NT2/D1 (cell line): ENCODE data around the gene EXOSC10.
"Not testable (repeated sequence)": the region's sequence is repeated elsewhere in the genome, so short reads cannot be mapped to it uniquely, and the experiment has no call there.

Experiments used
- DNase-seq: peaks from one replicate; pipeline ENCODE4 v3.0.0-alpha.2; 2011; ENCODE audit warnings: low read depth, low spot score
- H3K27me3 ChIP-seq: 2 replicates; pipeline ENCODE4 v1.6.0; 2011; ENCODE audit warnings: mild to moderate bottlenecking; ENCODE audit not compliant: insufficient read length, insufficient read depth
- H3K36me3 ChIP-seq: 2 replicates; pipeline ENCODE4 v1.6.1; 2011; ENCODE audit warnings: mild to moderate bottlenecking, low read length, mixed read lengths; ENCODE audit not compliant: insufficient read depth, insufficient read length
- H3K4me1 ChIP-seq: 2 replicates; pipeline ENCODE4 v1.5.1; 2011; ENCODE audit not compliant: insufficient read depth, insufficient read length
- H3K4me3 ChIP-seq: 2 replicates; pipeline ENCODE4 v1.5.1; 2011; ENCODE audit warnings: low read depth; ENCODE audit not compliant: insufficient read length
- H3K9ac ChIP-seq: 2 replicates; pipeline ENCODE4 v1.6.0; 2011; ENCODE audit warnings: low read depth; ENCODE audit not compliant: insufficient read length
- H3K9me3 ChIP-seq: 2 replicates; pipeline ENCODE4 v1.5.1; 2011; ENCODE audit warnings: mild to moderate bottlenecking, low read length; ENCODE audit not compliant: insufficient read depth
- SUZ12 ChIP-seq: IDR thresholded peaks from 2 replicates; pipeline ENCODE4 v1.6.1; 2011; ENCODE audit not compliant: insufficient read length, insufficient read depth; ENCODE audit errors: extremely low read depth
- YY1 ChIP-seq: IDR thresholded peaks from 2 replicates; pipeline ENCODE4 v1.6.1; 2011; ENCODE audit not compliant: insufficient read length, insufficient read depth
- ZNF274 ChIP-seq: IDR thresholded peaks from 2 replicates; pipeline ENCODE4 v1.6.1; 2011; ENCODE audit warnings: mild to moderate bottlenecking, low read depth, low read length

EXOSC10 gene

DNA sequence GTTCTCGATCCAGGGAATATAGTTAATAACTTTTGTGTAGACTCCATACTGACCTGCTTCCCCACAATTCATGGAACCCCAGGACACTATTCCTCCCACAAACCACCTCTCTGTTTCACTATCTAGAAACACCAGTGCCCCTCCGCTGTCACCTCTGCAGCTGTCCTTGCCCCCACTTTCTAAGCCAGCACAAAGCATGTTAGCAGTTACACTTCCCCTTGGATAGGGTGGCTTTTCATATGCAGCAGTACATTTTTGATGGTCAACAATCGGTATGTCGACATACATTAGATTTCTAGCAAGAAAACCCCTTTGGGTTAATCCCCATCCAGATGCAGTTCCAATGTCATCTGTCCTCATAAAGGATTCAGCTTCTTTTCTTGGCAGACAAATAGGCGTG lies 72.8 kb downstream of the EXOSC10 start:
- peaks cover 44% of the 10 kb centered on the region for H3K36me3 ChIP-seq
- no peaks in the 10 kb centered on the region for H3K27me3 ChIP-seq
- H3K9ac ChIP-seq, result no peak overlapping the region
- H3K9me3 ChIP-seq, result no peaks in the 10 kb centered on the region
- H3K4me1 ChIP-seq, result no peaks in the 10 kb centered on the region
- no peak for TF ChIP-seq SUZ12
- no peak for TF ChIP-seq ZNF274
- TF ChIP-seq YY1, result no peak
- no peak overlapping the region for H3K4me3 ChIP-seq
- no peak for DNase-seq

GRCh38 chr1:11026052-11026451 lies 73.6 kb downstream of the EXOSC10 start:
- no peaks in the 10 kb centered on the region for H3K27me3 ChIP-seq
- no peak for DNase-seq
- no peaks in the 10 kb centered on the region for H3K4me1 ChIP-seq
- H3K4me3 ChIP-seq, result no peak overlapping the region
- H3K9ac ChIP-seq, result no peak overlapping the region
- peaks cover 53% of the 10 kb centered on the region for H3K36me3 ChIP-seq
- TF ChIP-seq ZNF274, result no peak
- no peak for TF ChIP-seq YY1
- TF ChIP-seq SUZ12, result no peak
- no peaks in the 10 kb centered on the region for H3K9me3 ChIP-seq

- Histone ChIP-seq H3K4me1 (no peaks in the 10 kb centered on the region), H3K4me3 (no peak overlapping the region), H3K9me3 (no peaks in the 10 kb centered on the region), H3K9ac (no peak overlapping the region), H3K27me3 (no peaks in the 10 kb centered on the region), H3K36me3 (peaks cover 57% of the 10 kb centered on the region)
- TF ChIP-seq ZNF274 (no peak), YY1 (no peak)
- no peak for DNase-seq
Measured at GRCh38 chr1:11025618-11026017, 74.1 kb downstream of the EXOSC10 start.

- H3K9ac ChIP-seq, result no peak overlapping the region
- H3K9me3 ChIP-seq, result no peaks in the 10 kb centered on the region
- DNase-seq, result no peak
- no peaks in the 10 kb centered on the region for H3K4me1 ChIP-seq
- H3K36me3 ChIP-seq, result peaks cover 62% of the 10 kb centered on the region
- no peak overlapping the region for H3K4me3 ChIP-seq
- no peaks in the 10 kb centered on the region for H3K27me3 ChIP-seq
- no peak for TF ChIP-seq ZNF274
- no peak for TF ChIP-seq YY1
Measured at GRCh38 chr1:11024874-11025203, 74.8 kb downstream of the EXOSC10 start.

DNA sequence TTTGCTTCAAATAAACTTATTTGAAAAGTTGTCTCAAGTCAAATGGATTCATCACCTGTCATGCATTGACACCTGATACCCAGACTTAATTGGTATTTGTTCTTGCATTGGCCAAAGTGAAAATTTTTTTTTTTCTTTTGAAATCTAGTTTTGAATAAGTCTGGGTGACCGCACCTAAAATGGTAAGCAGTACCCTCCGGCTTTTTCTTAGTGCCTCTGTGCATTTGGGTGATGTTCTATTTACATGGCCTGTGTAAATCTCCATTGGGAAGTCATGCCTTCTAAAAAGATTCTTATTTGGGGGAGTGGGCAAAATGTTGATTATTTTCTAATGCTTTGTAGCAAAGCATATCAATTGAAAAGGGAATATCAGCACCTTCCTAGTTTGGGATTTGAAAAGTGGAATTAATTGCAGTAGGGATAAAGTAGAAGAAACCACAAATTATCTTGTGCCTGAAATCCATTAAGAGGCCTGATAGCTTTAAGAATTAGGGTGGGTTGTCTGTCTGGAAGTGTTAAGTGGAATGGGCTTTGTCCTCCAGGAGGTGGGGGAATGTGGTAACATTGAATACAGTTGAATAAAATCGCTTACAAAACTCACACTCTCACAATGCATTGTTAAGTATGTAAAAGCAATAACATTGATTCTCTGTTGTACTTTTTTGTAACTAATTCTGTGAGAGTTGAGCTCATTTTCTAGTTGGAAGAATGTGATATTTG lies 75.4 kb downstream of the EXOSC10 start:
- no peaks in the 10 kb centered on the region for H3K9me3 ChIP-seq
- H3K9ac ChIP-seq, result no peak overlapping the region
- H3K27me3 ChIP-seq, result no peaks in the 10 kb centered on the region
- no peaks in the 10 kb centered on the region for H3K4me1 ChIP-seq
- TF ChIP-seq ZNF274, result no peak
- no peak for TF ChIP-seq YY1
- TF ChIP-seq SUZ12, result no peak
- H3K36me3 ChIP-seq, result peaks cover 64% of the 10 kb centered on the region
- no peak overlapping the region for H3K4me3 ChIP-seq
- no peak for DNase-seq

- H3K4me3 ChIP-seq, result no peak overlapping the region
- peaks cover 74% of the 10 kb centered on the region for H3K36me3 ChIP-seq
- TF ChIP-seq YY1 (no peak), ZNF274 (no peak), SUZ12 (no peak)
- H3K27me3 ChIP-seq, result no peaks in the 10 kb centered on the region
- no peak overlapping the region for H3K9ac ChIP-seq
- H3K9me3 ChIP-seq, result no peaks in the 10 kb centered on the region
- H3K4me1 ChIP-seq, result no peaks in the 10 kb centered on the region
- DNase-seq, result no peak
Measured at GRCh38 chr1:11023201-11023600, 76.5 kb downstream of the EXOSC10 start.

DNA sequence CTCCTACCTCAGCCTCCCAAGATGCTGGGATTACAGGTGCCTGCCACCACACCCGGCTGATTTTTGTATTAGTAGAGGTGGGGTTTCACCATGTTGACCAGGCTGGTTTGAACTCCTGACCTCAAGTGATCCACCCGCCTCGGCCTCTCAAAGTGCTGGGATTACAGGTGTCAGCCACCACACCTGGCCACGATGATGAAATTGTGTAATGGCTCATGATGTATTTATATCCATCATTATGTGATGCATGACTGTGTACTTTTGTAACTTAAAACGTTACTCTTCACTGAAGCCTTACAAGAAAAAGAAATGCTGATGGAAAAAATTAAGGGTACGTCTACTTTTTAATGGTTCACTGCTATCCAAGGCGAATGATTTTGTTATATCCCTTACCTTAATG lies 79.7 kb downstream of the EXOSC10 start:
- Histone ChIP-seq H3K36me3 (peaks cover 77% of the 10 kb centered on the region), H3K4me1 (no peaks in the 10 kb centered on the region), H3K27me3 (no peaks in the 10 kb centered on the region), H3K9ac (no peak overlapping the region), H3K4me3 (no peak overlapping the region), H3K9me3 (no peaks in the 10 kb centered on the region)
- TF ChIP-seq ZNF274 (no peak), SUZ12 (no peak), YY1 (no peak)
- no peak for DNase-seq

DNA sequence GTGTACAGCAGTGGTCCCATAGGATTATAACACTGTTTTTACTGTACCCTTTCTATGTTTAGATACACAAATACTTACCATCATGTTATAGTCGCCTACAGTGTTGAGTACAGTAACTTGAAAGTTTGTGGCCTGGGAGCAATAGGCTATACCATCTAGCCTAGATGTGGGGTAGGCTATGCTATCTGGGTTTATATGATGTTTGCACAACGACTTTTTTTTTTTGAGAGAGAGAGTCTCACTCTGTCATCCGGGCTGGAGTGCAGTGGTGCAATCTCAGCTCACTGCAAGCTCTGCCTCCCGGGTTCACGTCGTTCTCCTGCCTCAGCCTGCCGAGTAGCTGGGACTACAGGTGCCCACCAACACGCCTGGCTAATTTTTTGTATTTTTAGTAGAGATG lies 80.3 kb downstream of the EXOSC10 start:
- peaks cover 77% of the 10 kb centered on the region for H3K36me3 ChIP-seq
- H3K4me3 ChIP-seq, H3K4me1 ChIP-seq, H3K9ac ChIP-seq, H3K27me3 ChIP-seq, DNase-seq, H3K9me3 ChIP-seq: not testable (repeated sequence)
